SIG-M5 treated with dmso at 0.1 percent for 504 hours (cell line): ENCODE results near the gene APOBEC2.

Source experiments
- DNase-seq: peaks from one replicate; lab custom pipeline; 2025; ENCODE audit not compliant: unreplicated experiment; lab: John Stamatoyannopoulos, UW

APOBEC2 gene

GRCh38 chr6:41058783-41059181 lies 5.8 kb downstream of the APOBEC2 start:
- no peak for DNase-seq

- DNase-seq: no peak
Measured at GRCh38 chr6:41059556-41059955, 6.6 kb downstream of the APOBEC2 start.

- no peak for DNase-seq
Measured at GRCh38 chr6:41061196-41061726, 8.3 kb downstream of the APOBEC2 start.

- DNase-seq: no peak
Measured at GRCh38 chr6:41062056-41062455, 9.1 kb downstream of the APOBEC2 start.

- DNase-seq: no peak
Measured at GRCh38 chr6:41063884-41064285, 10.9 kb downstream of the APOBEC2 start.

GRCh38 chr6:41064841-41065240 lies 11.8 kb downstream of the APOBEC2 start:
- DNase-seq: no peak

GRCh38 chr6:41065550-41066026 lies 12.6 kb downstream of the APOBEC2 start:
- no peak for DNase-seq

GRCh38 chr6:41066867-41067304 lies 13.9 kb downstream of the APOBEC2 start:
- DNase-seq: peak; percentile 64

- no peak for DNase-seq
Measured at GRCh38 chr6:41071501-41071922, 18.5 kb downstream of the APOBEC2 start.

- peak; percentile 99 for DNase-seq
Measured at GRCh38 chr6:41071923-41072835, 19.2 kb downstream of the APOBEC2 start, which contains the start of gene OARD1. Gene OARD1 (minus strand): TSS chr6:41072356. CDS start chr6:41071634, 722 bp downstream.

- DNase-seq: peak; percentile 99
Measured at GRCh38 chr6:41072836-41073202, 19.8 kb downstream of the APOBEC2 start, which contains the start of gene NFYA. Gene NFYA (plus strand): TSS chr6:41072974. CDS start chr6:41079090, 6,116 bp downstream.

- DNase-seq: peak; percentile 70
Measured at GRCh38 chr6:41073203-41073967, 20.4 kb downstream of the APOBEC2 start.

- no peak for DNase-seq
Measured at GRCh38 chr6:41073968-41074691, 21.1 kb downstream of the APOBEC2 start.

- DNase-seq: no peak
Measured at GRCh38 chr6:41074692-41075436, 21.9 kb downstream of the APOBEC2 start.

GRCh38 chr6:41075651-41076626 lies 22.9 kb downstream of the APOBEC2 start:
- no peak for DNase-seq

- no peak for DNase-seq
Measured at GRCh38 chr6:41077536-41077935, 24.5 kb downstream of the APOBEC2 start.

- DNase-seq: no peak
Measured at GRCh38 chr6:41078101-41078500, 25.1 kb downstream of the APOBEC2 start.

GRCh38 chr6:41079080-41079479 lies 26.1 kb downstream of the APOBEC2 start:
- no peak for DNase-seq

- DNase-seq: no peak
Measured at GRCh38 chr6:41080621-41081020, 27.6 kb downstream of the APOBEC2 start.
